GM23248 (cell line): Measurements from ENCODE around the gene NR5A2.

ENCODE experiments used
- EZH2 ChIP-seq: fragments of 200-600 bp; sonication (generic); IDR thresholded peaks from 2 replicates; pipeline ENCODE4 v1.6.1; 2018; ENCODE audit warnings: antibody characterized with exemption, mild to moderate bottlenecking; ENCODE audit not compliant: insufficient read depth, poor library complexity, severe bottlenecking
- EZH2phosphoT487 ChIP-seq: fragments of 200-600 bp; sonication (generic); IDR thresholded peaks from 2 replicates; pipeline ENCODE4 v1.6.1; 2018; ENCODE audit warnings: antibody characterized with exemption, moderate library complexity, mild to moderate bottlenecking, low read depth; ENCODE audit not compliant: insufficient read depth

DNA sequence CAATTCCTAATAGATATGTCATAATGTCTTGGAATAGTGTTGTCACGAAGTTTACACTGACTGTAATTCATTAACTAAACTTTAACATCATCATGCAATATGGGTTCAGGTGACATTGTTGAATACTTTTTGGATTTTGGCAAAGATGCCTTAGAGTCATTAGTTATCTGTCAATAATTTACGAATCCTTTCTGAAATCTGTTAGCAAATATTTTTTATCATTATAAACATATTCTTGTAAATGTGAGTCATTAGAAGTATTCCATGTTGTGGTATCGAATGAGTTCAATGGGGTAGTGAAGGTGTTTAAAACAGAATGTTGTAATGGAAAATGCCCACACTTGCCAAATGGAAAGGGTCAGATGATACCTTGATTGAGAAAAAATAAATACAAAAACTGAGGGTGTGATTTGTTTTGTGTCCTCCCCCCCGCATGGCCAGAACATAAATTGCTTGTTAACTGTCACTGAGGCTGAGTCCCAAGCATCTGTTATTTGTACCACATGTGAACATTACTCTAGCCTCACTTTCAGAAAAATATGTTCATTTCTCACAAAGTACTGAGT lies 5.2 kb upstream of the NR5A2 start:
- TF ChIP-seq EZH2: no peak
- TF ChIP-seq EZH2phosphoT487: no peak
